NCI-H2227 treated with DMSO at 0.1 percent for 48 hours (cell line): ENCODE measurements around the gene CSNK1A1.
"Not testable (repeated sequence)": the region's sequence is repeated elsewhere in the genome, so short reads cannot be mapped to it uniquely, and the experiment has no call there.

Source experiments
- DNase-seq: peaks from one replicate; lab custom pipeline; 2025; lab: John Stamatoyannopoulos, UW

CSNK1A1 gene

DNA sequence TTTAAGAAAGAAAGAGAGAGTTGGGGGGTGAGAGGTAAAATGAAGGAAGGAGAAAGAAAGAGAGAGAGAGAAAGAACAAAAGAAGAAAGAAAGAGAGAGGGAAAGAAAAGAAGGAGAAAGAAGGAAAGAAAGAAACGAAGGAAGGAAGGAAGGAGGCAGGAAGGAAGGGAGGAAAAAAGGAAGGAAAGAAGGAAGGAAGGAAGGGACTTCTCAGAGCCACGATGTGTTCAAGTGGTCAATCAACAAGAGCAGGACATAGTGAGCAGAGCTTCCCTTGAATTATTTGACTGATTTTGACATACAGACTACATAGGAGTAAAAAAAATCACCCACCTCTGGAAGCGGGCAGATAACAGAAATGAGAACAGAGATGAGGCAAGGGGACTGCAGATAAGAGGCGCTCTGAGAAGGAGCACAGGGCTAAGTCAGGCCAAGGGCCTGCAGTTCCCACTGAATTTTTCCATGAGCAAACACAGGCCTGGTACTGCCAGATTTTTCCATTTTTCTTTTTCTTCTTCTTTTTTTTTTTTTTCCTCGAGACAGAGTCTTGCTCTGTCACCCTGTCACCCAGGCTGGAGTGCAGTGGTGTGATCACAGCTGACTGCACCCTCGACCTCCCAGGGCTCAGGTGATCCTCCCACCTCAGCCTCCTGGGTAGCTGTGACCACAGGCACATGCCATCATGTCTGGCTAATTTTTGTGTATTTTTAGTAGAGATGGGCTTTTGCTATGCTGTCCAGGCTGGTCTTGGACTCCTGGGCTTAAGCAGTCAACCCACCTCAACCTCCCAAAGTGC is 94.4 kb downstream of the CSNK1A1 start:
- DNase-seq: no peak

DNA sequence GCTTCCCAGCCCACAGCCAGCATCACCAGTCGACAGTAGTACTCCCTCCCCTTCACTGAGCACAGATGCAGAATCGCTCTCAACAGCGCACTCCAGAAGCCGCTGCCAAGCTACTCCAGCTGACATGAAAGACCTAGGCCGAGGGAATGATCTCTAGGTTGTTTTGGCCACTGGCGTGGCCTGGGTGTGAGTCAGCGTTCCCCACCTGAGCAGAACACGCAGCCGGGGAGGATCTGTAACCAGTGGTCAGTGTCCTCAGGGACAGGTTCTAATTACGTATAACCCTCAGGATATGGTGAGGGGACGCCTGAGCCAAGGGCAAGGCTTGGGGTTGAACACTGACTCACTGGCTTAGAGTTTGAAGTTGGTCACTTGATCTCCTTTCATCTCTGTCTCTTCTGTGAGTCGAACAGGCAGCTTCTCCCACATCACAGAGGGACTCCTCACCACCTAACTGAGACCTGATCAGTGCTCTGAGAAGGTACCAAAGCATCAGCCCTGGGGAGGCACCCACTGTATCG is 95.3 kb downstream of the CSNK1A1 start:
- DNase-seq: no peak

DNA sequence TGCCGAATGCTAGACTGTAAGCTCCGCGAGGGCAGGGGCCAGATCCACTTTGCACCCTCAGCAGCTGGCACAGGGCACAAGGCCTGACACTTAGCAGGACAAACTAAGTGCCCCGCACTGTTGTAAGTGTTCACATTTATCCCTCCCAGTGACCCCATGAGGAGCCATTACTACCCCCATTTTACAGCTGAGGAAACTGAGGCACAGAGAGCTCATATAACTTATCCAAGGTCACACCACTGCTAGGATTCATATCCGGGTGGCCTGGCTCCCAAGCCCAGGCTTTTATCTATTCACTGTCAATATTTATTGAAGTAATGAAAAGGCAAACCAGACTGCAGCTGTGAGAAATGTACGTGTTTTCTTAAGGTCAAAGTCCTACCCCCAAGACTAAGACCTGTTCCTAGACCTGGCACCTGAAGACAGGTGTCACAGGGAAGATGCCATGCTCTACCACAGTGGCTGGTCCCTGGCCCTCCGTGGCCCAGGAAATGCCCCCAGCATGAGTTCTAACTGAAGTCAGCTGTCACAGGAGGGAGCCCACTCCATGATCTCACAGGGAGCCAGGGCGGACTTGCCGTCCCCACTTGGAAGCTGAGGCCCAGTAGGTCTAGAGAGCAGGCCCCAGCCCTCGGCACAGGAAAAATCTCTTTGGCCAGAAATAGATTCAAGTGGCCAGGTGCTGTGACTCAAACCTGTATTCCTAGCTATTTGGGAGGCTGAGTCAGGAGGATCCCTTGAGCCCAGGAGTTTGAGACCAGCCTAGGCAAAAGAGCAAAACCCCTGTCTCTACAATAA is 97.4 kb downstream of the CSNK1A1 start:
- DNase-seq: no peak

DNA sequence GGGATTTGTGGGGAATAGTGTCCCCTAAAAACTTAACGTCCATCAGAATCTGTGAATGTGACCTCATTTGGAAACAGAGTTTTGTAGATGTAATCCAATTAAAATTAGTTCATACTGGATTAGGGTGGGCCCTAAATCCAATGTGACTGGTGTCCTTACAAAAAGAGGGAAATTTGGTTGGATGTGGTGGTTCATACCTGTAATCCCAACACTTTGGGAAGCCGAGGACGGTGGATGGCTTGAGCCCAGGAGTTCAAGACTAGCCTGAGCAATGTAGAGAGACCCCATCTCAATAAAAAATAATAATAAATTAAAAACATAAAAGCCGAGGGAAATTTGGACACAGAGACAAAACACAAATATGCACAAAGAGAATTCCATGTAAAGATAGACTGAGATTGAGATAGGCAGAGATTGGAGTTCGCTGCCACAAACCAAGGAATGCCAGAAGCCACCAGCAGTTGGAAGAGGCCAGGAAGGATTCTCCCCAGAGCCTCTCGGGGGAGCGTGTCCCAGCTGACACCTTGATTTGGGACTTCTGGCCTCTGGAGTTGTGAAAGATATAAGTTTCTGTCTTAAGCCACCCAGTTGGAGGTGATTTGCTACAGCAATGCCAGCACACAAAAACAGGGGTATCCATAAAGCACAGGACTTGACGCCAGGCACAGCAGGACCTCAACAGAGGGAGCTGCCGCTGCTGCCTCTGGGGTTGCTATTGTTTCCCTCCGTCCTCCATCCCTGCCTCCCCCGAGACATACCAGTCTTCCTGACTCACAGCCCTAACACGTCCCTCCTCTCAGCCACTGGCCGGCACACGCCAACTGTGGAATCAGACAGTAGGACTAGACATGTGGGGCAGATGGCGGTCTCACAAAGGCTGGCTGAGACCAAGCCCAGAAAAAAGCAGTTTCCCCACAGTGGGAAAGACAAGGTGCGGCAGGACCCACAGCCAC is 98.3 kb downstream of the CSNK1A1 start:
- no peak for DNase-seq

DNA sequence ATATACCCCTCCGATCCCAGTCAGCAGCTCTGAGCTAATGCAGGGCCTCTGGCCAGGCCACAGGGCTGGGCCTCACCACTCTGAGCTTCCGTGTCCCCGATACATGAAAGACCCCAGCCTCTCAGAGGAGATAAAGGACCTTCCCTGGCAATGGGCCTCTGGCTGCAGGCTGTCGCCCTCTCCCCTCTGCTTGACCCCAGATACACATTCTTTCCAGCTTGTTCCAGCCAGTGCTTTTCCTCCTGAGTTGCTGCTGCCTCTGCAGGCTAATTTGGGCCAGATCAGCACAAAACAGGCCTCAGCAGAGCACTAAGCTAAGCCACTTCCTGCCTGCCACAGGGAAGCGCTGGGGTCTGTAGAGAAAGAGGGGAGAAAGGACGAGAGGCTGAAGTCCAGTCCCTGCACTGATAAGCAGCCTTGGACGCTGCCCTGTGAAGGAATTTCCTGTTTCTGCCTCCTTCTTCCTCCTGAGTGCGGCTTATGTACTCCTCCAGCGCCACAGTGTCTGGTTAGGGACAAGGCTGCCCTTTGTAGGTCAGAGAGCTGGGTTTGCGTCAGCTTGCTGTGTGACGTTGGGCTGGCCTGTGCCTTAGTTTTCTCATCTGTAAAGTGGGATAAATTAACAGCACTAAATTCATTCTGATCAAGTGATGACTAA is 99.1 kb downstream of the CSNK1A1 start:
- DNase-seq: no peak

DNA sequence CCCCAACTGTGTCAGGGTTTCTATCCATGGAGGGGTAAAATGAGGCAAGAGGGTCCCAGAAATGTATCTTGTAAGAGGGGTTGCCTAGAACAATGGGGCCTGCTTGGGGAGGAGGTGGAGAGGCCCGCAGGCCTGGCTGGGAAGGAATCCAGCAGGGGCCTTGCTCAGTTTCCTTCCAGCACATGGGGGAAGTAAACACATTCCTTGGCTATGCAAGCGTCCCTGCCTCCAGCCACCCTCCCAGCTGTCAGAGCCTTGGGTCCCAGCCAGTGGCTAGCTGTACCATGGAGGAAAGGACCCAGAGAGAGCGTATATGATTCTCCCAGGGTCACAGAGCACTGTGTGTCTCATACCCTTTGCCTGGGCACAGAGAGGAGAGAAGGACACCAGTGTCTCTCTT is 101.0 kb downstream of the CSNK1A1 start:
- DNase-seq: no peak

DNA sequence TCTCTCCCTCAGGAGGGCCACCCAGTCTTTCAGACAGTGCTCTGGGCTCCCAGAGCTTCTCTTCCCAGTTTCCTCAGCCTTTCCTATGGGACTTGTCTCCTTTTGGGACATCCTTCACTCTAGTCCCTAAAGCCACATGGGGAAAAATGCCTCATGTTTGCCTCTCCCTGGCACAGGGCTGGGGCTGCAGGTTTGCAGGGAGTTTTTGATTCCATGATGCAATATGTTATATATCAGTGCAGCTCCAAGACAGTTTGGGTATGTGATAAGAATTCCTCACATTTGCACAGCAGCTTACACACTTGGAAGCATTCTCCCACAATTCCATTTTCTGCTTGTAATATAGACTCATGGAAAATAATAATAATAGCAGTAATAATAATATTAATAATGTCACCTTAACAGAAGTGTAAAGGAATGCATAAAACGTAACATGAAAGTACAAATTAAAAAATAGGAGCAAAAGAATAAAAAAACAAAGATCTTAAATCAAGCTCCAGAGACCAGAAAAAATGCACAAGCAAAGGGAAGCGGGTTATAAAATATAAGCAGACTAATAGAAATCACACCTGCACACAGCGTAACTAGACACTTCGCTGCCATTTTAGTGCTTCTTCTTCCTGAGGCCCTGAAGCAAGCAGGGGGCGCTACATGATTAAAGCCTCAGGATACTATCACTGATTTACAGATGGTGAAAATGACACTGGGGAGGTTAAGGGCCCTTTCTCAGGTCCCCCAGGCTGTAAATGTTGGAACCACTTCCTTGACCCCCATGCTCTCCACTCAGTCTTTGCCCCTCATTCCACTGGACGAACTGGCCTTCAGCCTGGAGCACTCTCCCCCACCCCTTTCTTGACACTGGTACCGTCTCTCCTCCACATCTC is 102.2 kb downstream of the CSNK1A1 start:
- no peak for DNase-seq

DNA sequence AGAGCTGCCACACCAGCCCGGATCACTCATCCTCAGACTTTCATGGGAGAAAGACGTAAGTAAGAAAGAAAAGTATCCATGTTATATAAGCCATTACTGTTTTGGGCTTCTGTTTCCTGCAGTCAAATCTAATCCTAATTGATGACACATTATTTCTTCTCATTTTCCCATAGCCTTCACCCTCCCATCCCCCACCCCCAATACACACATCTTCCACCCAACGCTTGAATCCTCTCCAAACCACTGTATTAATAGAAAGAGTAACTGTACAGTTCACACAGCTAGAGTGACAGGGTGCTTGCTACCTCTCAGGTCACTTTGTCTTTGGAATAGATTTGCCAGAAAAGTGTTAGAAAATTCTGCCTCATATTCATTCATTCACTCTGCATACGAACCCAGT is 102.8 kb downstream of the CSNK1A1 start:
- no peak for DNase-seq

DNA sequence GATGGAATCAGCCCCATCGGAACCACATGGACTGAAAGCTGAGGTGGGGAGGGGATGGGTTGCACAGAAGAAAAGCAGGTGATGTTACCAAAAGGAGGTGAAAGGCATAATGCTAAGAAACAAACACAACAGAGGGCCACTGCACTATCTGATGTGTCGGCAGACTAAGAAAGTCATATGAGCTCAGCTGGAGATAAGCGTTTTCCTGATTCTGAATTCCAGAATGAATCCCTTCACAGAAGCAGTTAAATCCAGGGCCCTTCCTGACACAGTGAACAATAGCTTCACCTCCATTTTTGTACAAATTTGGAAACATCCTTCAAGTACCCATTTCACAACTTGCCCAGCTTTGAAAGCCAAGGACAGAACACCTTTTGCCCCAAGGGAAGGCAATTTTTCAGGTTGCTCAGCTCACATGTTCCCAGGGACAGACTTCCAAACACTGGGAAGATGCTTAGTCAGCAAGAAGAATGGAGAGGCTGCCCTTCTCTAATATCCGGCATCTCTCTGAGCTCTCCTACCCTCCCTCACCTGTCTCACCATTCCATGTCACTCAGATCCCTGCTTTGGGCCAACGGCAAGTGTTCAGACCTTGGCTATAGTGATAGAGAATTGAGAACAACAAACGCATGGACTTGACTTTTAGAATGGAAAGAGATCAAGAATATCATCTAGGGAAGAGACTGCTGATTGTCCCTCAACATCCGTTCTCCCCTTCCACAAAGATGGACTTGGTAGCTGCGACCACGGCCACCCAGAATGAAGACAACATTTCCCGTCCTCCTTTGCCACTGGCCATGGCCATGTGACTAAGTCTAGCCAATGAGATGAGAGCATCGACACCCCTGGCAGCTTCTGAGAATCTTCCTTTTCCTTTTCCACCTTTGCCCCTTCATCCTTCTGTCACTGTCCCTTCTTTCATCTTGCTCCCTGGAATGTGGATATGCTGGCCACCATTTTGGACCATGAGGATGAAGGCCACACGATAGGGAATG is 103.6 kb downstream of the CSNK1A1 start:
- DNase-seq: no peak

DNA sequence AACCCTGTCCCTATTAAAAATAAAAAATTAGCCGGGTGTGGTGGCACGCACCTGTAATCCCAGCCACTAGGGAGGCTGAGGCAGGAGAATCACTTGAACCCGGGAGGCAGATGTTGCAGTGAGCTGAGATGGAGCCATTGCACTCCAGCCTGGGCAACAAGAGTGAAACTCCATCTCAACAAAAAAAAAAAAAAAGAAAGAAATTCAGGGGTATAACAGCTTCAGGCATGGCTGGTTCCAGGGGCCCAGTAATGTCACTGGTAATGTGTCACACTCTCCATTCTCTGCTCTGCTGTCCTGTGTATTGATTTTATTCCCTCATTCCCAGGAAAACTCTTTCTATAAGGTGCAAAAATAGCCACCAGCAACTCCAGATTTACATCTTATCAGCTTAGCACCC is 104.4 kb downstream of the CSNK1A1 start:
- DNase-seq: not testable (repeated sequence)

DNA sequence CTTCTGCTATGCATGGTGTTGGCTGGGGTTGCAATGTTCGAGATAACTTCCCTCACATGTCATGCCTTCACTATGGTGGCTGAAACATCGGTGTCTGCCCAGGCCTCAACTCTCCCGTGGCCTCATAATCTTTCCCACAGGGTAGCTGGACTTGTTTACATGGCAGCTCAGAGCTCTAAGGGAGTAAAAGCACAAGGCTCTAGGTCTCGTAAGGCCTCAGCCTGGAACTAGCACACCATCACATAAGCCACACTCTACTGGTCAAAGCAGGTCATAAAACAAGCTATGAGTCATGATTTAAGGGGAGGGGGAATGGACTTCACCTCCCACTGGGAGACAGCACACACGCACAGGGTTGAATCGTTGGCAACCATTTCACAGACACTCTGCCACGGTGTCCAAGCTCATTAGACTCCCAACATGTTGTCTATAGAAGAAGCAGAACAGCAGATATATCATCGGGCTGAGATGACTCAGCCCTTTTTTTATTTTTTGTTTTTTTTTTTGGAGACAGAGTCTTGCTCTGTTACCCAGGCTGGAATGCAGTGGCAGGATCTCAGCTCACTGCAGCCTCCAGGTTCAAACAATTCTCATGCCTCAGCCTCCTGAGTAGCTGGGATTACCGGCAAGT is 105.4 kb downstream of the CSNK1A1 start:
- DNase-seq: no peak

DNA sequence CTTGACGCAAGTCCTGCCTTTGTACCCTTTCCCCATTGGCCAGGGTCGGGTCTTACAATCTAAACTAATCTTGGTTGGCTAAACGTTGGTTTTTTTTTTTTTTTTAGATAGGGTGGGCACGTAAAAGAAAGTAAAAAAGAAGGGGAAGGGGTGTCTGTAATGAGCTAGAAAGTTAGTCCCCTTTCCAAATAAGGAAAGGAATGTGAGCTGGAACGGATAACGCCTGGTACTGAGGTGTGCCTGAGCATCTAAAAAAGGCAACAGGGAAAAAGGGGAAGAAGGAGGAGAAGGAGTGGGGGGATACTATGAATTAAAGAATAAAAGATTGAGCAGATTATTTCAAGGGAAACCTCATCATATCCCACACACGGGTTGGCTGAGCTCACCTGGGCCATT is 105.9 kb downstream of the CSNK1A1 start:
- no peak for DNase-seq

DNA sequence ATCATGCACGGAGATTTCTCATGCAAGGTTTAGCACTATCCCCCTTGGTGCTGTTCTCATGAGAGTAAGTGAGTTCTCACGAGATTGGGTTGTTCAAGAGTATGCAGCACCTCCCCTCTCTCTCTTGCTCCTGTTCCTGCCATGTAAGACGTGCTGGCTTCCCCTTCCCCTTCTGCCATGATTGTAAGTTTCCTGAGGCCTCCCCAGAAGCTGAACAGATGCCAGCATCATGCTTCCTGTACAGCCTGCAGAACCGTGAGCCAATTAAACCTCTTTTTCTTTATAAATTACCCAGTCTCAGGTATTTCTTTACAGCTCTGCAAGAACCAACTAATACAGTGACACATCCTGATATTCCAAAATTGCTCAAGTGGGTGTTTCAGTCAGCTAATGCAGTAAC is 106.8 kb downstream of the CSNK1A1 start:
- DNase-seq: not testable (repeated sequence)

DNA sequence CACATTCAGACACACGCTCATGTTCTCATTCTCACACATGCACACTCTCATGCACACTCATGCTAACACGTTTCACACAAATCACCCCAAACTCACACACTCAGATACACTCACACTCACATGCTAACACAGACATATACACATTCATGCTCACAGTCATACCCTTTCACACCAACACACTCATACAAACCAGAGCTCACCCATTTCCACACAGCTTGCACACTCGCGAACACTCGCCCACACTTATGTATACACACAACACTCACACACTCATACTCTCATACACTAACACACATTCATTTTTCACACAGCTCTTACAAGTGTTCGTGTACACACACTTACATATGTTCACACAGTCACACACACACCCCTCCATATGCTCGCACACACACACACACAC is 108.0 kb downstream of the CSNK1A1 start:
- no peak for DNase-seq

DNA sequence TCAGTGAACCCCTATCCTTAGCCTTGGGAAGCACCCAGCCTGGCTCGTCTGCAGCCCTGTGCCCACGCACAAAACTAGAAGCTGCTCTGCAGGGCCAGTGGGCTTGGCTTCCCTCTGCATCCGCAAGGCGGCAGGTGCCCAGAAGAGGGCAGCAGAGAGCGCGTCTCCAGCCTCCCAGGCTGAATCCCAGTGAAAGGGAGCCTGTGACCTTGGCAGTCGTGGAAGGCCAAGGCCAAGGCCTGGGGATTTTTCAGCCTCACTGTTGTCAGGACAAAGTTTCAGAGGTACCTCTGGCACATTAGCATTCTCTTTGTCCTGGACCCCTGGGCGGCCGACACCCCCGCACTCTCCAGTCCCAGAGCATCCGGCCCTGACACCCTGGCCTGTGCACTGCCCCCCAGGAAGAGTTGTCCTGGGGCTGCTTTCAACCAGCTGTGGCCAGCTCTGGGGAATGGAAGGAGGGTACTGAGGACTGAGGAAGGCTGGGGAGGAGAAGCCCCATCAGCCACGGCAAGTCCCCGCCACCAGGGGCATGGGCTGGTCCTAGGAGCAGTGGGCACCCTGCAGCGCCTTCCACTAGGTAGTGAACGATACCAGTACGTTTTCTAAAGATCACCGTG is 108.6 kb downstream of the CSNK1A1 start:
- no peak for DNase-seq
